ENCODE measurements around the gene PLCXD1.
"Not testable (repeated sequence)": the region's sequence is repeated elsewhere in the genome, so short reads cannot be mapped to it uniquely, and the experiment has no call there.

Gene PLCXD1

DNA sequence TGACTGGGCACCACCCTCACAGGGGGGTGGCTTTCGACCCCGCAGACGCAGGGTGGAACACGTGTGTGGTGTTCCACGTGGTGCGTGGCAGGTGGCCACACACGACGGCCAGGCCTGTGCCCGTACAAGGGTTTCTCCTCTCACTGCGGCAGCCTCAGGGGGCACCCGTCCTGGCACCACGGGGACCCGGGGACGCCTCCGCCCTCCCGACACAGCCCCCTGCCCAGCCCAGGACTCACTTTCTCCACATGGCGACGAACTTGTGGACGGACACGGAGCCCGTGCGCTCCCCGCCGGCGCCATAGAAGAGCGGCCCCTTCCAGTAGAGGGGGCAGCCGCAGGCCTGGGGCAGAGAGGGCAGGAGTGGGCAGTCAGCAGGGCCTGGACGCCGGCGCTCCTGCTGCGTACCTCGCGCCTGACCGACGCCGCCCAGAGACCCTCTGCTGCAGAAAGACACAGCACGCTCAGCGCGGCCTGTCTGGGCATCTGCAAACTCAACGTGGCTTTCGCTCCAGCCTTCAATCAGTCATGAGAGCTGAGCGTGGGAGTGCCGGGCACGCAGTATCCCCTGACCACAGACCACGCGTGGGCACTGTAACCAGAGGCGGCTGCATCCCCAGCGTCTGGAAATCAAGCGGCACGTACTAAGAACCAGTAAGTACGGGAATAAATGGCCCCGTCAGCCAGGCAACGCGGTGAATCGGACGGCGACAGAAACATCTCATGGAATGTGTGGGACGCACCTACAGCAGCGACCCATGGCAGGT lies 66.4 kb downstream of the PLCXD1 start:
- no peaks in the 10 kb centered on the region for H3K9me3 ChIP-seq (ENCODE audit: control insufficient read depth, insufficient read depth, low read length)
- no peak for DNase-seq (ENCODE audit: low read depth, low spot score)
- no peaks in the 10 kb centered on the region for H3K27me3 ChIP-seq (ENCODE audit: control insufficient read depth, insufficient read depth, low read length)
- H3K4me1 ChIP-seq (ENCODE audit: control insufficient read depth, insufficient read depth, low read length) = no peaks in the 10 kb centered on the region; the same call in 1 of the 2 replicates
- H3K4me3 ChIP-seq (ENCODE audit: low read length) = no peak overlapping the region
- H3K27ac ChIP-seq (ENCODE audit: low read length) = no peak overlapping the region
- H3K36me3 ChIP-seq (ENCODE audit: control insufficient read depth, insufficient read depth, low read length) = peaks cover 29% of the 10 kb centered on the region
- no CpG with 5 or more reads among the region's 59 CpGs for WGBS (ENCODE audit: insufficient coverage, insufficient read length)

DNA sequence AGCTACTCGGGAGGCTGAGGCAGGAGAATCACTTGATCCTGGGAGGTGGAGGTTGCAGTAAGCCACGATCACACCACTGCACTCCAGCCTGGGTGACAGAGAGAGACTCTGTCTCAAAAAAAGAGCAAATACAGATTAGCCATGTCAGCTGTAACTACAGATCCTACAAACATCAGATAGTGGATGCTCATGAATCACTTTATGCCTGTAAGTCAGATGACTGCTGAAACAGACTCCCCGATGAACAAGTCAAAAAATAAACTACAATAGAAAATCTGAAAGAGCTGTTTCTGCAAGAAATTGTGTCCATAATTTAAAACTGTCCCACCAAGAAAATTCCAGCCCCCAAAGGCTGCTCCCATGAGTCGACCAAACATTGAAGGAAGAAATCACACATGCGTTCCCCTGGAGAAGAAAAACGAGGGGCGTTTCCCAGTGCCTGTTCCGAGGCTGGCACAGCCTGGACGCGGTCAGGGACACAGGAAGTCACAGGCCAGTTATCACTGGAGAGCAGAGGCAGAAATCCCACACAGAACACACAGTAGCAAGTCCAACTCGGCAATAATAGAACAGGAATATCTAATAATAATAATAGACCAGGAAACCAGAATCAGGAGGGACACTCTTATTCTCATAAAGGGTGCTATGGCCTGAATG lies 67.4 kb downstream of the PLCXD1 start:
- H3K27ac ChIP-seq (ENCODE audit: low read length) = no peak overlapping the region
- H3K4me3 ChIP-seq (ENCODE audit: low read length) = no peak overlapping the region
- H3K36me3 ChIP-seq (ENCODE audit: control insufficient read depth, insufficient read depth, low read length) = peaks cover 30% of the 10 kb centered on the region
- no peaks in the 10 kb centered on the region; the same call in 1 of the 2 replicates for H3K4me1 ChIP-seq (ENCODE audit: control insufficient read depth, insufficient read depth, low read length)
- no peaks in the 10 kb centered on the region for H3K27me3 ChIP-seq (ENCODE audit: control insufficient read depth, insufficient read depth, low read length)
- no peaks in the 10 kb centered on the region for H3K9me3 ChIP-seq (ENCODE audit: control insufficient read depth, insufficient read depth, low read length)
- no peak for DNase-seq (ENCODE audit: low read depth, low spot score)
- WGBS (ENCODE audit: insufficient coverage, insufficient read length) = no CpG with 5 or more reads among the region's 11 CpGs

DNA sequence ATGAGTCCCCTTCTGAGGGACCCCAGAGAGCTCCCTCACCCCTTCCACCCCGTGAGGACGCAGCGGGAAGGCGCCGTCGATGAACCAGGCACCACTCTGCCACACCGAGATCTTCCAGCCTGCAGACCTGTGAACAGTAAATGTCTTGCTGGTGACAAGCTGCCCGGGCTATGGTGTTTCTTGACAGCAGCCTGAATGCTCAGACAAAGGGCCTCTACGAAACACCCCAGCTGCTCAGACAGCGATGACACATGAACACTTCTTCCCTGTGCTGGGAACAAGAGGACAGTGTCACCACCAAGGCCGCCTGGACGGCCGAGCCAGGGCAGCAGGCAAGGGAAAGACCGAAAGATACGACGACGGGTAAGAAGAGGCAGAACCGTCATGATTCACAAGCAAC lies 68.0 kb downstream of the PLCXD1 start:
- peaks cover 29% of the 10 kb centered on the region for H3K36me3 ChIP-seq (ENCODE audit: control insufficient read depth, insufficient read depth, low read length)
- H3K27me3 ChIP-seq (ENCODE audit: control insufficient read depth, insufficient read depth, low read length) = no peaks in the 10 kb centered on the region
- no peak overlapping the region for H3K27ac ChIP-seq (ENCODE audit: low read length)
- H3K4me3 ChIP-seq (ENCODE audit: low read length) = no peak overlapping the region
- no peak for DNase-seq (ENCODE audit: low read depth, low spot score)
- no peaks in the 10 kb centered on the region for H3K9me3 ChIP-seq (ENCODE audit: control insufficient read depth, insufficient read depth, low read length)
- WGBS (ENCODE audit: insufficient coverage, insufficient read length) = no CpG with 5 or more reads among the region's 18 CpGs
- H3K4me1 ChIP-seq (ENCODE audit: control insufficient read depth, insufficient read depth, low read length) = no peaks in the 10 kb centered on the region; the same call in 1 of the 2 replicates

DNA sequence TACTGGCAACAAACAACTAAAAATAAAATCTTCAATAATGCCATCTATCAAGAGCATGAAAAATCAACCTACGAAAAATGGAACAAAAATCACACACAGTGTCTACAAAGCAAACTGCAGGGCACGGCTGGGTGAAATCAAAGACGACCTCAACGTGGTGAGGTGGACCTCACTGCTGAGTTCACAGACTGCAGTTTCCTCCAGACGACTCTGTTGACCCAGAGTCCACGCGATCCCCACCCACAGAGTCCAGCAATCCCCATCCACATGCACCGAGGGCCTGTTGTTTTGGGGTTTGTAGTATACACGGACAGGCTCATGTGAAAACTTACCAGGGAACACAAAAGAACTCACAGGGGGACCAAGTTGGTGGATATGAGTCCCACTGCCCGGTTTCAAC lies 68.5 kb downstream of the PLCXD1 start:
- H3K9me3 ChIP-seq (ENCODE audit: control insufficient read depth, insufficient read depth, low read length) = no peaks in the 10 kb centered on the region
- WGBS (ENCODE audit: insufficient coverage, insufficient read length) = no CpG with 5 or more reads among the region's 10 CpGs

DNA sequence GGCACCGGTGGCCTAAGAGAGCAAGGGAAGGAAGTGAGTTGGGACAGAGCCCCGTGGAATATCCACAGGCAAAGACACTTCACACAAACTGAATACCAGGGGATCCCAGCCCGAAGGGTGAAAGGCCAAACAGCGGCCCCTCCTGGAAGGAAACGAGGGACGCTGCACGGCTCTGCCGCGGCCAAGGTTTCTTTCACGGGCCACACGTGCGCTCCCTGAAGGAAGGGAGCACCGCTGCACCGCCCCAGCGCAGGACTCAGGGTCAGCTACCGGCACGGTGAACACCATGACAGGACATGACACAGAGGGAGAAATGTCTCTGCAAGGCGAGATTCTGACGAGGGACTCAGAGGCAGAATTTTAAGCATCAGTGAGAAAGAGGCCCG lies 69.0 kb downstream of the PLCXD1 start:
- Histone ChIP-seq H3K27me3 (ENCODE audit: control insufficient read depth, insufficient read depth, low read length) (no peaks in the 10 kb centered on the region), H3K9me3 (ENCODE audit: control insufficient read depth, insufficient read depth, low read length) (no peaks in the 10 kb centered on the region), H3K4me3 (ENCODE audit: low read length) (no peak overlapping the region), H3K36me3 (ENCODE audit: control insufficient read depth, insufficient read depth, low read length) (peaks cover 22% of the 10 kb centered on the region), H3K4me1 (ENCODE audit: control insufficient read depth, insufficient read depth, low read length) (no peaks in the 10 kb centered on the region; the same call in 1 of the 2 replicates), H3K27ac (ENCODE audit: low read length) (no peak overlapping the region)
- DNase-seq (ENCODE audit: low read depth, low spot score) = no peak
- WGBS (ENCODE audit: insufficient coverage, insufficient read length) = no CpG with 5 or more reads among the region's 20 CpGs

More for the DNA sequence above, 68.5 kb downstream of the PLCXD1 start:
- Histone ChIP-seq H3K36me3 (ENCODE audit: control insufficient read depth, insufficient read depth, low read length) (peaks cover 24% of the 10 kb centered on the region), H3K27me3 (ENCODE audit: control insufficient read depth, insufficient read depth, low read length) (no peaks in the 10 kb centered on the region), H3K4me1 (ENCODE audit: control insufficient read depth, insufficient read depth, low read length) (no peaks in the 10 kb centered on the region; the same call in 1 of the 2 replicates), H3K4me3 (ENCODE audit: low read length) (no peak overlapping the region), H3K27ac (ENCODE audit: low read length) (no peak overlapping the region)
- no peak for DNase-seq (ENCODE audit: low read depth, low spot score)

DNA sequence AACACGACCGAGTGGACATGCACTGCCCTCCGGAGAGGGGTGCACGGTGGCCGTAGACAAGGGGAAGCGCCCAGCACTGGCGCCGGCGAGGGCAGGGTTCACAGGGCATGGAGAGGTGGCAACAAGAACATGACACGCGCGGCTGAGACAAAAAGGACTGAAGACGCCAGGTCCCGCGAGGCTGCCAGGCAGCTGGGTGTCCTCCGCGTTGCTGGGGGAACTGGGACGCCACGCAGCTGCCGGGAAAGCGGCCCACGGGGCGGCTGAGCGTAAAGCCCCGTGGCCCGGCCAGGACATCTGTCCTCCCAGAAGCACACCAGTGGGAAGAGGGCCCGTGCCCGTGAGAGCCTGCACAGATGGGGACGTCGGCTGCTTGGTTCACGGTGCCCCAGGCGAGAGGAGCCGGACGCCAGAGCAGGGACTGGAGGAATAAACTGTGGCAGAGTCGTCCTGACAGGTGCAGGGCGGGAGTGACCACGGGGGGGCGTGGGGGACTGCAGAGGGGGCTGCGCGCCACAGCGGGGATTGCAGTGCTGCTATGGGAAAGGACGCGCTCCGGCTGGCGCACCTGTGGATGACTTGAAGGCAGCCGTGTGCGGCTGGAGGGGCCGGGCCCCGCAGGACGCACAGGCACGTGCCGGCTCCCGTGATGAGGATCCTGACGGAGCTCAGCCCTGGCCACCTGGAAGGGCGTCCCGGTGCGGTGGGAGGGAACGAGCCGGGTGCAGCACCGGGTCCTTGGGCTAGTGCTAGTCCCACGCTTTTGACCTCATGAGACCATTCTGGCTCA lies 69.5 kb downstream of the PLCXD1 start:
- H3K36me3 ChIP-seq (ENCODE audit: control insufficient read depth, insufficient read depth, low read length) = peaks cover 18% of the 10 kb centered on the region
- no peak overlapping the region for H3K4me3 ChIP-seq (ENCODE audit: low read length)
- no peaks in the 10 kb centered on the region for H3K27me3 ChIP-seq (ENCODE audit: control insufficient read depth, insufficient read depth, low read length)
- no peaks in the 10 kb centered on the region for H3K9me3 ChIP-seq (ENCODE audit: control insufficient read depth, insufficient read depth, low read length)
- no CpG with 5 or more reads among the region's 61 CpGs for WGBS (ENCODE audit: insufficient coverage, insufficient read length)
- no peak for DNase-seq (ENCODE audit: low read depth, low spot score)
- no peak overlapping the region for H3K27ac ChIP-seq (ENCODE audit: low read length)
- H3K4me1 ChIP-seq (ENCODE audit: control insufficient read depth, insufficient read depth, low read length) = no peaks in the 10 kb centered on the region; the same call in 1 of the 2 replicates

DNA sequence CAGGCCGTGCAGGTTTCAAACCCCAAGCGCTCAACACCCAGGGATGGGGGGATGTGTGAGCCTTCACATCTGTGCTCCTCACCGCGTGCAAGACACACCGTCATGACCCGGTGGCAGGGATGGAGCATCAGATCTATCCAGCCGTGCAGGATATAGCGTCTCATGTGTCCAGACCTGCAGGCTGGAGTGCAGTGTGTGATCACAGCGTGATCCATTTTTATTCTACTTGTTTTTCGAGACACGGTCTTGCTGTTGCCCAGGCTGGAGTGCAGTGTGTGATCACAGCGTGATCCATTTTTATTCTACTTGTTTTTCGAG lies 70.1 kb downstream of the PLCXD1 start:
- not testable (repeated sequence) for H3K27me3 ChIP-seq (ENCODE audit: control insufficient read depth, insufficient read depth, low read length); H3K9me3 ChIP-seq (ENCODE audit: control insufficient read depth, insufficient read depth, low read length); H3K4me3 ChIP-seq (ENCODE audit: low read length); H3K27ac ChIP-seq (ENCODE audit: low read length); H3K4me1 ChIP-seq (ENCODE audit: control insufficient read depth, insufficient read depth, low read length); DNase-seq (ENCODE audit: low read depth, low spot score)
- H3K36me3 ChIP-seq (ENCODE audit: control insufficient read depth, insufficient read depth, low read length) = peaks cover 18% of the 10 kb centered on the region
- no CpG with 5 or more reads among the region's 13 CpGs for WGBS (ENCODE audit: insufficient coverage, insufficient read length)

DNA sequence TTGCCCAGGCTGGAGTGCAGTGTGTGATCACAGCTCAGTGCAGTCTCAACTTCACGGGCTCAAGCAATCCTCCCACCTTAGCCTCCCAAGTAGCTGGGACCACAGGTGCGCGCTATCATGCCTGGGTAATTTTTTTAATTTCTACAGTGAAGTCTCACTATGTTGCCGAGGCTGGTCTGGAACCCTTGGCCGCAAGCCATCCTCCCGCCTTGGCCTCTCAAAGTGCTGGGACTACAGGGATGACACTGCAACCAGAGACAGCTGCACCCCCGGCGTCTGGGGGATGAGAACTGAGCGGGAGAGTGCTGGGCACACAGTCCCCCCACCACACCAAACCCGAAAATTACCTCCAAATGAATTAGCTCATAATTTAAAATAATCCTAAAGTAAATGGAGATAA lies 70.6 kb downstream of the PLCXD1 start:
- WGBS (ENCODE audit: insufficient coverage, insufficient read length) = no CpG with 5 or more reads among the region's 10 CpGs
- Histone ChIP-seq H3K4me3 (ENCODE audit: low read length) (no peak overlapping the region), H3K9me3 (ENCODE audit: control insufficient read depth, insufficient read depth, low read length) (no peaks in the 10 kb centered on the region), H3K4me1 (ENCODE audit: control insufficient read depth, insufficient read depth, low read length) (no peaks in the 10 kb centered on the region), H3K27ac (ENCODE audit: low read length) (no peak overlapping the region), H3K27me3 (ENCODE audit: control insufficient read depth, insufficient read depth, low read length) (no peaks in the 10 kb centered on the region), H3K36me3 (ENCODE audit: control insufficient read depth, insufficient read depth, low read length) (peaks cover 16% of the 10 kb centered on the region)
- DNase-seq (ENCODE audit: low read depth, low spot score) = no peak

DNA sequence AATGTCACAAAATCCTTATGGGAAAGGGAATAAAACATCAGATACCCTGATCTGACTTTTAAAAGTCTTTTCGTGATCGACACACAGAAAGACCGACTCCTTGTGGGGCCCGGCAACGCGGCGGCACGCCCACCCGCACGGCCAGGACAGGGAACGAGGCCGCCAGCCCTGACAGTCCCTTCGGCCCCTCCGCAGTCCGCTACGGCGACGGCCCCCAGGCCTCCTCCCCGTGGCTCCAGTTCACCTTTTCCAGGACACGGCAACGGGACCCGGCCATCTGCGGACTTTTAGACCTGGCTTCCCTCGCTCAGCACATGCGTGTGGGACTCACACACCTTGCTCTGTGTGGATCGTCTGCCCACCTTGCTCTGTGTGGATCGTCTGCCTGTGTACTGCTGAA lies 71.0 kb downstream of the PLCXD1 start:
- Histone ChIP-seq H3K27ac (ENCODE audit: low read length) (no peak overlapping the region), H3K27me3 (ENCODE audit: control insufficient read depth, insufficient read depth, low read length) (no peaks in the 10 kb centered on the region), H3K36me3 (ENCODE audit: control insufficient read depth, insufficient read depth, low read length) (peaks cover 11% of the 10 kb centered on the region; the same call in 1 of the 2 replicates), H3K9me3 (ENCODE audit: control insufficient read depth, insufficient read depth, low read length) (no peaks in the 10 kb centered on the region), H3K4me3 (ENCODE audit: low read length) (no peak overlapping the region), H3K4me1 (ENCODE audit: control insufficient read depth, insufficient read depth, low read length) (no peaks in the 10 kb centered on the region)
- DNase-seq (ENCODE audit: low read depth, low spot score) = no peak
- WGBS (ENCODE audit: insufficient coverage, insufficient read length) = no CpG with 5 or more reads among the region's 27 CpGs

DNA sequence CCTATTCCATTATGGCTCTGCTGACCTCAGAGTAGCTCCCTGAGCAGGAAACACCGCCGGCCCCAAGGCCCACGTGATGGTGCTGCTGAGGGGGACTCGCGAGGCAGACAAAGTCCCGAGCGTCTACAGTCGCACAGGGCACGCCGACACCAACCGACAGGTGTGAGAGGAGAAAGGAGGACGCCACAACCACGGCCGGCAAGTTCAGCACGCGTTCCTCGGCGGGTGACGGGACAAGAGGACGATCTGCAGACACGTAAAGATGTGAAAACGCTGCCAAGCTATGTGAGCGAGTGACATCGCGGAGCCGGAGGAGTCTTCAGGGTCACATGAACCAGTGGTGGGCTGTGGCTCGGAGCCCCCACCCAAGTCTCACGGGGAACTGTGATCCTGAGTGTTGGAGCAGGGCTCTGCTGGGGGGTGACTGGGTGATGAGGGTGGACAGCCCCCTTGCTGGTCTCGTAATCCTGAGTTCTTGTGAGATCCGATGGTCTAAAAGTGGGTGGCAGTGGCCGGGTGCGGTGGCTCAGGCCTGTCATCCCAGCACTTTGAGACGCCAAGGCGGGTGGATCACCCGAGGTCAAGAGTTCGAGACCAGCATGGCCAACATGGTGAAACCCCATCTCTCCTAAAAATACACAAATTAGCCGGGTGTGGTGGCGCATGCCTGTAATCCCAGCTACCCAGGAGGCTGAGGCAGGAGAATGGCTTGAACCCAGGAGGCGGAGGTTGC lies 71.6 kb downstream of the PLCXD1 start:
- no CpG with 5 or more reads among the region's 39 CpGs for whole genome bisulfite sequencing (ENCODE audit: insufficient coverage, insufficient read length)
- H3K36me3 ChIP-seq (ENCODE audit: control insufficient read depth, insufficient read depth, low read length) = peaks cover 7% of the 10 kb centered on the region; the same call in 1 of the 2 replicates

More for the DNA sequence above, 71.6 kb downstream of the PLCXD1 start:
- H3K27ac ChIP-seq (ENCODE audit: low read length) = no peak overlapping the region
- no peak for DNase-seq (ENCODE audit: low read depth, low spot score)
- no peaks in the 10 kb centered on the region for H3K9me3 ChIP-seq (ENCODE audit: control insufficient read depth, insufficient read depth, low read length)
- no peaks in the 10 kb centered on the region for H3K27me3 ChIP-seq (ENCODE audit: control insufficient read depth, insufficient read depth, low read length)
- H3K4me1 ChIP-seq (ENCODE audit: control insufficient read depth, insufficient read depth, low read length) = no peaks in the 10 kb centered on the region
- H3K4me3 ChIP-seq (ENCODE audit: low read length) = no peak overlapping the region

Data from iPS DF 6.9 (cell line).